Umbilical cord (tissue), 2 donors: Measurements from ENCODE around the gene SELENOO. TPM values are rescaled to one million over a fixed set of nuclear protein-coding genes. Genes with fewer than 3 reads are reported as not detected.

Source experiments
- DNase-seq: peaks from one replicate; pipeline ENCODE4 v3.0.0-alpha.2; 2015; ENCODE audit warnings: low spot score
- total RNA-seq: library from RNA; depleted of rRNA; stranded (reverse); fragments of >200 nt; gene quantifications from one replicate; pipeline ENCODE4 v1.2.3, GENCODE V29; 2014; ENCODE audit warnings: low replicate concordance; ENCODE audit not compliant: insufficient read depth

SELENOO gene
- total RNA-seq, 1 donor from 2014 or later, result 6.3 TPM

GRCh38 chr22:50253046-50253915 is 52.5 kb downstream of the SELENOO start:
- DNase-seq, result no peak

- DNase-seq, result no peak
Measured at GRCh38 chr22:50253941-50254340, 53.1 kb downstream of the SELENOO start.

- DNase-seq, result no peak
Measured at GRCh38 chr22:50255099-50255498, 54.3 kb downstream of the SELENOO start.

GRCh38 chr22:50255607-50256006 is 54.8 kb downstream of the SELENOO start:
- DNase-seq, result no peak

GRCh38 chr22:50256258-50256862 is 55.5 kb downstream of the SELENOO start:
- DNase-seq, result no peak

- DNase-seq, result no peak
Measured at GRCh38 chr22:50257041-50257440, 56.2 kb downstream of the SELENOO start.

GRCh38 chr22:50257451-50258360 is 56.9 kb downstream of the SELENOO start:
- no peak for DNase-seq

- no peak for DNase-seq
Measured at GRCh38 chr22:50258361-50259292, 57.8 kb downstream of the SELENOO start.

GRCh38 chr22:50259302-50259701 is 58.5 kb downstream of the SELENOO start:
- DNase-seq, result no peak

- DNase-seq, result no peak
Measured at GRCh38 chr22:50260434-50260800, 59.6 kb downstream of the SELENOO start.

- DNase-seq, result peak; percentile 57
Measured at GRCh38 chr22:50260801-50261614, 60.2 kb downstream of the SELENOO start.

GRCh38 chr22:50261615-50262459 is 61.0 kb downstream of the SELENOO start, which contains the start of gene MAPK12:
Gene MAPK12 (minus strand): TSS chr22:50261683. CDS start chr22:50261509, 174 bp downstream.
- DNase-seq, result peak; percentile 57

GRCh38 chr22:50262460-50262911 is 61.7 kb downstream of the SELENOO start:
- DNase-seq, result no peak

GRCh38 chr22:50262973-50263617 is 62.3 kb downstream of the SELENOO start:
- DNase-seq, result no peak

- no peak for DNase-seq
Measured at GRCh38 chr22:50264104-50264745, 63.4 kb downstream of the SELENOO start.

GRCh38 chr22:50264946-50265669 is 64.3 kb downstream of the SELENOO start:
- DNase-seq, result no peak

GRCh38 chr22:50266994-50267393 is 66.2 kb downstream of the SELENOO start:
- DNase-seq, result no peak
